ENCODE measurements around the gene HDDC3. TPM values are rescaled to one million over a fixed set of nuclear protein-coding genes. Genes with fewer than 3 reads are reported as not detected.

The HDDC3 gene
- total RNA-seq, 4 donors from 2014 or later, result 5.1 to 7.9 (median 6.0) TPM

DNA sequence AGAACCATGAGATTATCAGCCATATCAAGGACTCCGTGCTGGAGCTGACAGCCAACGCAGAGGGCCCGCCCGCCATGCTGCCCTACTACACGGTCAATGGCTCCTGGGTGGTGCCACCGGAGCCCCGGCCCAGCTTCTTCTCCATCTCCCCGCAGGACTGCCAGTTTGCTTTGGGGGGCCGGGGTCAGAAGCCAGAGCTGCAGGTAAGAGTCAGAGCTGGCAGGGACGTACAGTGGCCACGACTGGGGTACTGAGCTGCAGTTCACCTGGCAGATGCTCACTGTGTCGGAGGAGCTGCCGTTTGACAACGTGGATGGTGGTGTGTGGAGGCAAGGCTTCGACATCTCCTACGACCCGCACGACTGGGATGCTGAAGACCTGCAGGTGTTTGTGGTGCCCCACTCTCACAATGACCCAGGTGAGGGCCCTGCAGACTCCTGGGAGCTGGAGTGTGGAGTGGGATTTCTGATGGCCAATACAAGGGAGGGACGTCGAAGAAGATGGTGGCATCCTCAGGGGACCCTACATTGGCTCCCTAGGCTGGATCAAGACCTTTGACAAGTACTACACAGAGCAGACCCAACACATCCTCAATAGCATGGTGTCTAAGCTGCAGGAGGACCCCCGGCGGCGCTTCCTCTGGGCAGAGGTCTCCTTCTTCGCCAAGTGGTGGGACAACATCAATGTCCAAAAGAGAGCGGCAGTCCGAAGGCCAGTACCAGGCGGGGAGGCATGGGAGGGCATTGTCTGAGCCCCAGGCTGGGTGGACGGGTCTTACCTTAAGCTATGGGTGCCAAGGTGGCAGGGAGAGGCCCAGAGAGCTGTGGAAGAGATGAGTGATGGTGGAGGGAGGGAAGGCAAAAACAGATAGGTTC lies 26.8 kb downstream of the HDDC3 start:
- H3K36me3 ChIP-seq, result peaks cover 46 to 57% (median 56%) of the 10 kb centered on the region in 4 donors
- no peak overlapping the region for H3K4me3 ChIP-seq
- no peaks in the 10 kb centered on the region for H3K9me3 ChIP-seq
- 94% methylated on average over 16 of the region's 28 CpGs for WGBS
- no peak for DNase-seq (ENCODE audit: extremely low spot score)
- no peak for TF ChIP-seq POLR2A (IDR thresholded peaks at IDR 0.05; ENCODE audit: low read depth)
- TF ChIP-seq POLR2AphosphoS5 (IDR thresholded peaks at IDR 0.05), result no peak
- TF ChIP-seq, protein P1, sequence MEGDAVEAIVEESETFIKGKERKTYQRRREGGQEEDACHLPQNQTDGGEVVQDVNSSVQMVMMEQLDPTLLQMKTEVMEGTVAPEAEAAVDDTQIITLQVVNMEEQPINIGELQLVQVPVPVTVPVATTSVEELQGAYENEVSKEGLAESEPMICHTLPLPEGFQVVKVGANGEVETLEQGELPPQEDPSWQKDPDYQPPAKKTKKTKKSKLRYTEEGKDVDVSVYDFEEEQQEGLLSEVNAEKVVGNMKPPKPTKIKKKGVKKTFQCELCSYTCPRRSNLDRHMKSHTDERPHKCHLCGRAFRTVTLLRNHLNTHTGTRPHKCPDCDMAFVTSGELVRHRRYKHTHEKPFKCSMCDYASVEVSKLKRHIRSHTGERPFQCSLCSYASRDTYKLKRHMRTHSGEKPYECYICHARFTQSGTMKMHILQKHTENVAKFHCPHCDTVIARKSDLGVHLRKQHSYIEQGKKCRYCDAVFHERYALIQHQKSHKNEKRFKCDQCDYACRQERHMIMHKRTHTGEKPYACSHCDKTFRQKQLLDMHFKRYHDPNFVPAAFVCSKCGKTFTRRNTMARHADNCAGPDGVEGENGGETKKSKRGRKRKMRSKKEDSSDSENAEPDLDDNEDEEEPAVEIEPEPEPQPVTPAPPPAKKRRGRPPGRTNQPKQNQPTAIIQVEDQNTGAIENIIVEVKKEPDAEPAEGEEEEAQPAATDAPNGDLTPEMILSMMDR (IDR thresholded peaks at IDR 0.05), result no peak
- no peak for TF ChIP-seq EP300 (IDR thresholded peaks at IDR 0.05)
- no peaks in the 10 kb centered on the region for H3K27me3 ChIP-seq
- peaks cover 31 to 49% (median 38%) of the 10 kb centered on the region in 4 donors for H3K4me1 ChIP-seq
- no peak overlapping the region for H3K27ac ChIP-seq (replicated peaks in 1 of 4)
- intact Hi-C loops (cut with DNase I), result no loop called here

DNA sequence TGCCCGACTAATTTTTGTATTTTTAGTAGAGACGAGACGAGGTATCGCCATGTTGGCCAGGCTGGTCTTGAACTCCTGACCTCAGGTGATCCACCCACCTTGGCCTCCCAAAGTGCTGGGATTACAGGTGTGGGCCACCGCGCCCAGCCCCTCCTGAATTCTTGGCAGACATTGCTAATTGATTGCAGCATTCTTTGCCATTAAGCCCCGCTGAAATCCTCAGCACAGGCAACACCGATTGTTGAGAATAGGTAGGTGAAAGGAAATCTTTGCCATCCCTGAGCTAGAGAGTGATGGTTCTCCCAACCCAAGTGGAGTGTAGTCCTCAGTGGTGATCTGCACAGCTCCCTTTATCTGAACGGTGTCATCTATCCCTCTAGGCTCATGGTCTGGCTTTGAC lies 27.6 kb downstream of the HDDC3 start:
- TF ChIP-seq EP300 (IDR thresholded peaks at IDR 0.05), result no peak
- TF ChIP-seq POLR2A (IDR thresholded peaks at IDR 0.05; ENCODE audit: low read depth), result no peak
- TF ChIP-seq POLR2AphosphoS5 (IDR thresholded peaks at IDR 0.05), result no peak
- TF ChIP-seq, protein P1 (IDR thresholded peaks at IDR 0.05), result no peak
- WGBS, result 93% methylated on average over 9 of the region's 9 CpGs
- H3K36me3 ChIP-seq, result peaks cover 38 to 49% (median 48%) of the 10 kb centered on the region in 4 donors
- H3K27me3 ChIP-seq, result no peaks in the 10 kb centered on the region
- no peak for DNase-seq (ENCODE audit: extremely low spot score)
- intact Hi-C loops (cut with DNase I), result no loop called here
- no peaks in the 10 kb centered on the region for H3K9me3 ChIP-seq
- H3K4me1 ChIP-seq, result peaks cover 31 to 49% (median 38%) of the 10 kb centered on the region in 4 donors
- H3K4me3 ChIP-seq, result no peak overlapping the region
- no peak overlapping the region for H3K27ac ChIP-seq (replicated peaks in 1 of 4)

DNA sequence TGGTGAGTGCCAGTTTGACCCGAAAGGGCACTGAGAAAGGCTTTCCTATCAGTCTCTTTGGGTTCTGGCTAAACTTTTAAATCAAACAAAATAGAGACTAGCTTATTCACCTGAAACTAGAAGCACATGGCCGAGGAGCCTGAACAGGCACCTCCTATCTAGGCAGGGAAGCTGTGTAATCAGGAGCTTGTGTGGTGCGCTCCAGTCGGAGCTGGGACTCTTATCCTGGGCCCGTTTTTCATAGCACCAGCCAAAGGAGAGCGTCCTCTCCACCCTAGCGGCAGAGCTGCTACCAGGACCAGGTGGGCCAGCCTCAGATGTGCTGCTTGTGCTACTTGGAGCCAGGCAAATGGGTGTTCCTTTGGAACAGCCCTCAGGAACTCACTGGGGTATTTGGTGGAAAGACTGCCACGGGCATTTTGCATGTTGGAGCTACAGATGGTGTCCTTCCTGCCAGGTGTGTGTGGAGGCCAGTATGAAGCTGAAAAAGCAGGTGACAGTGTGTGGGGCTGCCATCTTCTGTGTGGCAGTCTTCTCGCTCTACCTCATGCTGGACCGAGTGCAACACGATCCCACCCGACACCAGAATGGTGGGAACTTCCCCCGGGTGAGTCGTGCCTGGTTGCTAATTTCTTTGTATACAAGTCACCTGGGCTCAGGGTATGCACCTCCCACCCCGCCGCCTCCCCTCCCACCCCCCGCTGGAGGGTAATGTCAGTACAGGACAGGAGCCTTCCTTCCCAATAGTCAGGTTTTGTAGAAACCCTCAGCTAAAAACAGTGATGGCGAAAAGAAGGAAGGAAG lies 28.4 kb downstream of the HDDC3 start:
- no peak for DNase-seq (ENCODE audit: extremely low spot score)
- TF ChIP-seq, protein P1 (IDR thresholded peaks at IDR 0.05), result no peak
- TF ChIP-seq POLR2AphosphoS5 (IDR thresholded peaks at IDR 0.05) (no peak), EP300 (IDR thresholded peaks at IDR 0.05) (no peak), POLR2A (IDR thresholded peaks at IDR 0.05; ENCODE audit: low read depth) (no peak)
- peak overlapping the region; percentile 73 to 96 (median 86) for H3K4me3 ChIP-seq
- WGBS, result 67% methylated on average over 18 of the region's 18 CpGs
- peaks cover 31 to 49% (median 35%) of the 10 kb centered on the region in 4 donors for H3K4me1 ChIP-seq
- H3K27me3 ChIP-seq, result no peaks in the 10 kb centered on the region
- intact Hi-C loops (cut with DNase I), result no loop called here
- H3K36me3 ChIP-seq, result peaks cover 35 to 41% (median 40%) of the 10 kb centered on the region in 4 donors
- peak overlapping the region; percentile 90 to 97 (median 96) for H3K27ac ChIP-seq (replicated peaks in 1 of 4)
- no peaks in the 10 kb centered on the region for H3K9me3 ChIP-seq

DNA sequence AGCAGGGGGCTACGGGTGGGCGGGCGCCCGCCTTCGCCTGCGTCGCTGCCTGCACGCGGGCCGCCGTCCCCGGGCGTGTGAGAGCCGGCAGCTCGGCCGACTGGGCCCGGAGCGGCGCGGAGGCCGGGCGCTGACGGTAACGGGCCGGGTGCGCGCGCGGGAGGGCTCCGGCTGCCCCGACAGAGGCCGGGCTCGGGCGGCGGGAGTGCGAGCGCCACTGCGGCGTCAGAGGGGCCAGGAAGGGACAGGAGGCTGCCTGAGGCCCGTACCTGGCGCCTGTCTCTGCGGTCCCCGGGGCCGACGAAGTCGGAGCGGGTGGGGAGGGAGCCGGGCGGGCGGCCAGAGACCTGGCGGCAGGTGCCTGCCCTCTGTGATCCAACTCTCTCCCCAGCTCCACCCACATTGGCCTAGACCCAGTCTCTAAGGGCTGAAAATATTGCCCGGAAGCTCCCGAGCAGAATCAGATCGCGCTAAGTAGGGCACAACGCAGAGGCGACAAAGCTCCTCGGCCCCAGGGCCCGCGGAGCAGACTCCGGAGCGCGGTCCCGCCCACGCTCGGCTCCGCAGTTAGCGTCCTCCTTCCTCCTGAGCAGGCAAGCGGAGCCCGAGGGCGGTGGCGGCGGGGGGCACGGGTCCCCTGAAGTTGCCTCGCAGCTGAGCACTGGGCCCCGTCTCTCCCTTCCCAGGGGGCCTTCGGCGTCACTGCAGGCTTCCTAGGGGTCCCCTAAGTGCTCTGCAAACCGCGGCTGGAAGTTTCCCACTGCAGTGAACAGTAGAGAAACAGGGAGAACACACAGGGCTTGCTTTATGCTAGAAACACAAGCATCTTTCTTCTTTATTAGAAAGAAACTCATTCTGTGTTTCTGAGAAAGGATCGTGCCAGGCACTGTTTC lies 29.3 kb downstream of the HDDC3 start, which contains the start of gene MAN2A2:
TSS of gene MAN2A2 (plus strand) at position 463 of the 893 bp plus-strand sequence. CDS start 906 bp downstream, outside the sequence.
- H3K36me3 ChIP-seq, result peaks cover 31 to 34% (median 34%) of the 10 kb centered on the region in 4 donors
- H3K9me3 ChIP-seq, result no peaks in the 10 kb centered on the region

More for the DNA sequence above, 29.3 kb downstream of the HDDC3 start, which contains the start of gene MAN2A2:
- TF ChIP-seq POLR2AphosphoS5 (IDR thresholded peaks at IDR 0.05) (peak; percentile 50 to 51), EP300 (IDR thresholded peaks at IDR 0.05) (no peak)
- DNase-seq (ENCODE audit: extremely low spot score), result no peak
- Histone ChIP-seq H3K27me3 (no peaks in the 10 kb centered on the region), H3K27ac (replicated peaks in 1 of 4) (peak within 1 kb of the TSS; percentile 90 to 97 (median 96)), H3K4me1 (peaks cover 25 to 49% (median 34%) of the 10 kb centered on the region in 4 donors), H3K4me3 (peak within 1 kb of the TSS; percentile 73 to 96 (median 86))
- 3% methylated on average over 8 of the region's 81 CpGs for WGBS
- intact Hi-C loops (cut with DNase I), result loop anchor here (1.0 kb wide), 1 partner anchor 29 kb away; the partner anchor contains the start of gene HDDC3

All from esophagus muscularis mucosa (tissue), 4 donors.